ENCODE measurements around the gene GJB4.

The GJB4 gene

DNA sequence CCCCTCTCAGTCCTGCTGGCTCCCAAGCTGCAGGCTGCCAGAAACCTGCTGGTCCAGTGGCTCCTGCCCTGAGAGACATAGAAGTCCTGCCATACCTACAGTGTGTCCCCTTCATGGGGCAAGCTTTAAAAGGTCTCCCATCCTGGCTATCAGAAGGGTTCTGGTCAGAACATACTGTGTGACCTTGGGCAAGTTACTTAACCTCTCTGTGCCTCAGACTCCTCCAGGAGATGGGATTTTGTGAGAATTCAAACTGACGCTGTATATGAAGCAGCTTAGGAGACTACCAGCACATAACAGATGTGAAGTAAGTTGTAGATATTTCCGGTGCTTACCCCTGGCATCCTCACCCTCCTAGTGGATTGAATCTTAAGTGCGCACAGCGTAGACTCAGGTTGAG, 13.4 kb upstream of the GJB4 start:
- in situ Hi-C loops (cut with HindIII; ENCODE audit: low sequenced_read_pairs), result no loop called here
- no peak for DNase-seq (ENCODE audit: low read depth)
- no peak overlapping the region for H3K4me3 ChIP-seq (ENCODE audit: low read depth, low read length)
- TF ChIP-seq, protein P1, sequence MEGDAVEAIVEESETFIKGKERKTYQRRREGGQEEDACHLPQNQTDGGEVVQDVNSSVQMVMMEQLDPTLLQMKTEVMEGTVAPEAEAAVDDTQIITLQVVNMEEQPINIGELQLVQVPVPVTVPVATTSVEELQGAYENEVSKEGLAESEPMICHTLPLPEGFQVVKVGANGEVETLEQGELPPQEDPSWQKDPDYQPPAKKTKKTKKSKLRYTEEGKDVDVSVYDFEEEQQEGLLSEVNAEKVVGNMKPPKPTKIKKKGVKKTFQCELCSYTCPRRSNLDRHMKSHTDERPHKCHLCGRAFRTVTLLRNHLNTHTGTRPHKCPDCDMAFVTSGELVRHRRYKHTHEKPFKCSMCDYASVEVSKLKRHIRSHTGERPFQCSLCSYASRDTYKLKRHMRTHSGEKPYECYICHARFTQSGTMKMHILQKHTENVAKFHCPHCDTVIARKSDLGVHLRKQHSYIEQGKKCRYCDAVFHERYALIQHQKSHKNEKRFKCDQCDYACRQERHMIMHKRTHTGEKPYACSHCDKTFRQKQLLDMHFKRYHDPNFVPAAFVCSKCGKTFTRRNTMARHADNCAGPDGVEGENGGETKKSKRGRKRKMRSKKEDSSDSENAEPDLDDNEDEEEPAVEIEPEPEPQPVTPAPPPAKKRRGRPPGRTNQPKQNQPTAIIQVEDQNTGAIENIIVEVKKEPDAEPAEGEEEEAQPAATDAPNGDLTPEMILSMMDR (IDR thresholded peaks at IDR 0.05; ENCODE audit: low read depth, low read length, missing control alignments), result no peak

DNA sequence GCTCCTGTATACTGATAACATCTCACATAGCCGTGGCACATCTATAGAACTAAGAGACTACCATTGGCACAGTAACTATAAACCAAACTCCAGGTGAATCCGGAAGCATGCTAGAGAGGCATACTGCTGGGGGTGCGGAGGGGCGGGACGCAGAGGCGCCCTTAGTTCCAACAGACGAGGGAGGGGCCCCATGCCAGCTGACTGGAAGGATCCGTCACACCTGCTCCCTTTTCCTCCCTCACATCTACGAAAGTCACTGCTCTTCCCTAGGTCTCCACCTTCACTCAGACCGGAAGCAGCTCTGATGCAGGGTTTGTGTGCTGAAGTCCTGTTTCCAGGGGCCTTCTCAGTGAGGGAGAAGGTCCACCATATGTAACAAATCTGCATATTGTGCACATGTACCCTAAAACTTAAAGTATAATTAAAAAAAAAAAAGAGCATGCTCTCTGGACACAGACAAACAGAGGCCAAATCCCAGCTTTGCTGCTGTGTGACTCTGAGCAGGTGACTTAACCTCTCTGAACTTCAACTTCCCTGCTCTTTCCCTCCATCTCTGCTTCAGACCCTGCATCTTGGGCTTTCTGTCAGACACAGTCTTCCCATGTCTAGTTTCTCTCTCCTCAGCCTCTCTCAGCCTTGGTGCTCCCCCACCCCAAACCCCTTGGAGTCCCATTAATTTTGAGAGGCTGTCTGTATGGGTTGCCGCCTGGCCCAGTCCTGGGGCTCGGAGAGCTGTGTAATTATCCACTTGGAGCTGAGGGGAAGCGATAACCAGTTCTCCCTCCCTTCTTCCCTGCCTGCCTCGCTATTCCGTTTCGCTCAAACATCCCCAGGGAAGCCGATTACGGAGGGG, 12.5 kb upstream of the GJB4 start:
- in situ Hi-C loops (cut with HindIII; ENCODE audit: low sequenced_read_pairs), result no loop called here

DNA sequence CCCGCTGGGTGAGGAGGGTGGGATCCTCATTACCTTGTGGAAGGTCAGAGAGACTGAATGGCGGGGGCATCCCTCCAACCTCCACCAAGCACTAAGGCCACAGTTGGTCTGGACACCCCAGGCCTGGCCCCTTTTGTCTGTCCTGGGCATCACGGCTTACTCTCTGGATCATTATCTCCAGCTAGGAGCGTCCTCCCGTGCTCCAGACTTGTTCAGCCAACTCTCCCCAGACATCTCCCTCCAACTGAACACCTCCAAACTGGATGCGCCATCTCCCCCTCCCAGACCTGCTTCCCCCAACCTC, 11.9 kb upstream of the GJB4 start:
- TF ChIP-seq, protein P1 (IDR thresholded peaks at IDR 0.05; ENCODE audit: low read depth, low read length, missing control alignments), result no peak
- no peak overlapping the region for H3K4me3 ChIP-seq (ENCODE audit: low read depth, low read length)
- DNase-seq (ENCODE audit: low read depth), result no peak
- in situ Hi-C loops (cut with HindIII; ENCODE audit: low sequenced_read_pairs), result no loop called here

More for the DNA sequence above, 12.5 kb upstream of the GJB4 start:
- TF ChIP-seq, protein P1 (IDR thresholded peaks at IDR 0.05; ENCODE audit: low read depth, low read length, missing control alignments), result no peak
- no peak for DNase-seq (ENCODE audit: low read depth)
- no peak overlapping the region for H3K4me3 ChIP-seq (ENCODE audit: low read depth, low read length)

DNA sequence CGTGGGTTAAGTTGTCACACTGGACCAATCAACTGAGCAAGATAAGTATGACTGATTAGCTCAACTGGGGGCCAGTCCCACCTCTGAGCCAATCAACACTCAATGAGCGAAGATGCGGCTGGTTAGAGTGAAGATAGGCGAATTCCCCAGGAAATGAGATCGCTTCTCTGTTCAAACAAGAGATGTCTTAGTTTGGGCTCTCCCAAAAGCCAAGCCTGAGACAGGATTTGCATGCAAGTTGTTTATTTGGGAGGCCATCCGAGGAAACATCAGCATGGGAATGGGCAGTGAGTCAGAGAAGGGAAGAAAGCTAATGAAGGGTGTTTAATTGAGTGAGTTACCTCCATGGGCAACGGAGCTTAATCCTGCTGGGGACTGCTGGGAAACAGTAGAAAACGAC, 9.5 kb upstream of the GJB4 start:
- H3K4me3 ChIP-seq (ENCODE audit: low read depth, low read length), result no peak overlapping the region
- in situ Hi-C loops (cut with HindIII; ENCODE audit: low sequenced_read_pairs), result no loop called here
- DNase-seq (ENCODE audit: low read depth), result no peak
- TF ChIP-seq, protein P1 (IDR thresholded peaks at IDR 0.05; ENCODE audit: low read depth, low read length, missing control alignments), result no peak

DNA sequence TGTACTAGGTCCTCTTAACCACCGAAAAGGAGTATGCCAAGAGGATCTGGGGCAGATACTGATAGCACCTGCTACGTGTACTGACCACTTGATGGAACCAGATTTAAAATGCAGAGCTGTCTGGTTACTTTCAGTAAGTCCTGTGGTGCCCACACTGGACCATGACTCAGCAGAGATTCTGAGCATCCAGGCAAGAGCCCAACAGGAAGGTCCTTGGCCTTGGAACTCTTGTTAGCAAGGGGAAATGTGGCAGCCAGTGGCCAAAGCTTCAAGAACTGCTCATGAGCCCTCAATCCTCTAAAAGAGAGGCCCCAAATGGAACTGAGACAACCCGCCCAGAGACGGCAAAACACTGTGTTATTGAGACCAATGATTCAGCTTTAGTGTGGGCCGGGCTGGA, 8.9 kb upstream of the GJB4 start:
- no peak for DNase-seq (ENCODE audit: low read depth)
- H3K4me3 ChIP-seq (ENCODE audit: low read depth, low read length), result no peak overlapping the region
- in situ Hi-C loops (cut with HindIII; ENCODE audit: low sequenced_read_pairs), result no loop called here
- TF ChIP-seq, protein P1 (IDR thresholded peaks at IDR 0.05; ENCODE audit: low read depth, low read length, missing control alignments), result no peak

DNA sequence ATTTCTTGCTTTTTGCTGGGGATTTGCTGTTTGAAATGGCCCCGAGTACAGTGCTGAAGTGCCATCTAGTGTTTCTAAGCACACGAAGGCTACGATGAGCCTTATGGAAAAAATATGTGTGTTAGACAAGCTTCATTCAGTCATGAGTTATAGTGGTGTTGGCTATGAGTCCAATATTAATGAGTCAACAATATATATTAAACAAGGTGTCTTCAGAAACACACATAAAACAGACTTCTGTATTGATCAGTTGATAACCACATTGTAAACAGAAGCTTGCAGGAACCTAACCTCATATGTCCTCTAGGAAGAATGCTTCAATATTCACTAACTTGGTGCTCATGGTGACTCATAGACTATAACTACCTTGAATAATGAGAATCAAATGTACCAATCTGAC, 6.4 kb upstream of the GJB4 start:
- in situ Hi-C loops (cut with HindIII; ENCODE audit: low sequenced_read_pairs), result no loop called here
- TF ChIP-seq, protein P1 (IDR thresholded peaks at IDR 0.05; ENCODE audit: low read depth, low read length, missing control alignments), result no peak
- DNase-seq (ENCODE audit: low read depth), result no peak
- H3K4me3 ChIP-seq (ENCODE audit: low read depth, low read length), result no peak overlapping the region

All from astrocyte of the cerebellum (primary cell).